Globus pallidus (tissue), 1 donor: ENCODE data around the gene ADCY2.

Experiments used
- DNase-seq: peaks from one replicate; pipeline ENCODE4 v3.0.0-alpha.2; 2015; ENCODE audit warnings: low spot score

The ADCY2 gene

GRCh38 chr5:7784683-7785380 lies 388.9 kb downstream of the ADCY2 start:
- no peak for DNase-seq

- DNase-seq: no peak
Observed at GRCh38 chr5:7787770-7788169, 391.8 kb downstream of the ADCY2 start.

- DNase-seq: no peak
Observed at GRCh38 chr5:7789567-7789966, 393.6 kb downstream of the ADCY2 start.

GRCh38 chr5:7793895-7794294 lies 398.0 kb downstream of the ADCY2 start:
- peak; percentile 15 for DNase-seq

GRCh38 chr5:7794311-7794710 lies 398.4 kb downstream of the ADCY2 start:
- peak; percentile 59 for DNase-seq

GRCh38 chr5:7794823-7795222 lies 398.9 kb downstream of the ADCY2 start:
- DNase-seq: no peak

GRCh38 chr5:7795306-7795705 lies 399.4 kb downstream of the ADCY2 start:
- peak; percentile 42 for DNase-seq

- peak; percentile 33 for DNase-seq
Observed at GRCh38 chr5:7801891-7802614, 406.1 kb downstream of the ADCY2 start.

- DNase-seq: no peak
Observed at GRCh38 chr5:7802855-7803254, 406.9 kb downstream of the ADCY2 start.

- DNase-seq: no peak
Observed at GRCh38 chr5:7803937-7804336, 408.0 kb downstream of the ADCY2 start.

GRCh38 chr5:7805379-7805778 lies 409.4 kb downstream of the ADCY2 start:
- DNase-seq: no peak

GRCh38 chr5:7808998-7809397 lies 413.1 kb downstream of the ADCY2 start:
- no peak for DNase-seq

- no peak for DNase-seq
Observed at GRCh38 chr5:7811715-7812114, 415.8 kb downstream of the ADCY2 start.

- DNase-seq: no peak
Observed at GRCh38 chr5:7813007-7813406, 417.1 kb downstream of the ADCY2 start.

- no peak for DNase-seq
Observed at GRCh38 chr5:7813576-7813975, 417.6 kb downstream of the ADCY2 start.

- DNase-seq: no peak
Observed at GRCh38 chr5:7814816-7815215, 418.9 kb downstream of the ADCY2 start.

- DNase-seq: peak; percentile 74
Observed at GRCh38 chr5:7815892-7816534, 420.1 kb downstream of the ADCY2 start.

GRCh38 chr5:7816535-7816901 lies 420.6 kb downstream of the ADCY2 start:
- no peak for DNase-seq

- no peak for DNase-seq
Observed at GRCh38 chr5:7822449-7822848, 426.5 kb downstream of the ADCY2 start.

- DNase-seq: no peak
Observed at GRCh38 chr5:7823594-7823993, 427.7 kb downstream of the ADCY2 start.

GRCh38 chr5:7824995-7825394 lies 429.1 kb downstream of the ADCY2 start:
- no peak for DNase-seq

GRCh38 chr5:7825630-7826029 lies 429.7 kb downstream of the ADCY2 start:
- no peak for DNase-seq

GRCh38 chr5:7827610-7828009 lies 431.7 kb downstream of the ADCY2 start:
- no peak for DNase-seq
